Ramos (cell line): Measurements from ENCODE around the gene OLFM3.

Source experiments
- in situ Hi-C: fragments of 300-500 bp; cut with MboI; formaldehyde crosslinking; loops from one replicate; pipeline ENCODE4 v1.14.3; 2022; ENCODE audit warnings: low sequenced_read_pairs; ENCODE audit not compliant: unreplicated experiment

Gene OLFM3

GRCh38 chr1:101996825-101997465, at the start of gene OLFM3:
TSS of gene OLFM3 (minus strand) at chr1:101996926.
- in situ Hi-C loops = no loop called here

- in situ Hi-C loops = no loop called here
Observed at GRCh38 chr1:102045752-102046151, 49.0 kb upstream of the OLFM3 start.

- in situ Hi-C loops = no loop called here
Observed at GRCh38 chr1:102032534-102032933, 35.8 kb upstream of the OLFM3 start.

- in situ Hi-C loops = no loop called here
Observed at GRCh38 chr1:102019530-102019929, 22.8 kb upstream of the OLFM3 start.

GRCh38 chr1:102015728-102016127, 19.0 kb upstream of the OLFM3 start:
- in situ Hi-C loops = no loop called here

GRCh38 chr1:102002057-102002456, 5.3 kb upstream of the OLFM3 start:
- in situ Hi-C loops = no loop called here

GRCh38 chr1:101995984-101996745, 561 bp downstream of the OLFM3 start:
- in situ Hi-C loops = no loop called here

- in situ Hi-C loops = no loop called here
Observed at GRCh38 chr1:101993710-101994109, 3.0 kb downstream of the OLFM3 start.

GRCh38 chr1:101992821-101993575, 3.7 kb downstream of the OLFM3 start:
- in situ Hi-C loops = no loop called here

GRCh38 chr1:101980974-101981373, 15.8 kb downstream of the OLFM3 start:
- in situ Hi-C loops = no loop called here

GRCh38 chr1:101977266-101977665, 19.5 kb downstream of the OLFM3 start:
- in situ Hi-C loops = no loop called here

GRCh38 chr1:101976161-101976560, 20.6 kb downstream of the OLFM3 start:
- in situ Hi-C loops = no loop called here

- in situ Hi-C loops = no loop called here
Observed at GRCh38 chr1:101975371-101975770, 21.4 kb downstream of the OLFM3 start.

GRCh38 chr1:101974599-101975274, 22.0 kb downstream of the OLFM3 start:
- in situ Hi-C loops = no loop called here

- in situ Hi-C loops = no loop called here
Observed at GRCh38 chr1:101971304-101971703, 25.4 kb downstream of the OLFM3 start.

- in situ Hi-C loops = no loop called here
Observed at GRCh38 chr1:101967871-101968270, 28.9 kb downstream of the OLFM3 start.

GRCh38 chr1:101965341-101965740, 31.4 kb downstream of the OLFM3 start:
- in situ Hi-C loops = no loop called here

GRCh38 chr1:101964708-101965107, 32.0 kb downstream of the OLFM3 start:
- in situ Hi-C loops = no loop called here

GRCh38 chr1:101960142-101960541, 36.6 kb downstream of the OLFM3 start:
- in situ Hi-C loops = no loop called here

- in situ Hi-C loops = no loop called here
Observed at GRCh38 chr1:101959456-101959855, 37.3 kb downstream of the OLFM3 start.

GRCh38 chr1:101957771-101958170, 39.0 kb downstream of the OLFM3 start:
- in situ Hi-C loops = no loop called here
